Spleen (tissue), 11 donors: Measurements from ENCODE around the gene FIS1. TPM values are rescaled to one million over a fixed set of nuclear protein-coding genes. Genes with fewer than 3 reads are reported as not detected.

Experiments used
- DNase-seq: peaks from one replicate; pipeline ENCODE4 v3.0.0-alpha.2; 2020
- H3K27ac ChIP-seq, 8 donors: fragments of 200-600 bp; sonication (generic) in 7 of 8; 1 replicate in 4 of 8; 2 replicates in 4 of 8; pipeline versions ENCODE4 v1.5.0 to v1.8.0; 2016 to 2021; ENCODE audit warnings: inconsistent platforms in 4 of 8, mild to moderate bottlenecking in 4 of 8, moderate library complexity in 1 of 8
- H3K27me3 ChIP-seq, 7 donors: fragments of 200-600 bp; sonication (generic) in 6 of 7; replicated peaks in 1 of 7; 1 replicate in 4 of 7; 2 replicates in 3 of 7; pipeline versions ENCODE4 v1.5.0 to v1.8.0; 2016 to 2021; ENCODE audit warnings: inconsistent platforms in 3 of 7, mild to moderate bottlenecking in 1 of 7
- H3K36me3 ChIP-seq, 6 donors: fragments of 200-600 bp; sonication (generic) in 5 of 6; 1 replicate in 4 of 6; 2 replicates in 2 of 6; pipeline versions ENCODE4 v1.5.0 to v1.8.0; 2016 to 2021; ENCODE audit warnings: inconsistent platforms in 2 of 6
- H3K4me1 ChIP-seq, 6 donors: fragments of 200-600 bp; sonication (generic) in 5 of 6; 1 replicate in 3 of 6; 2 replicates in 3 of 6; pipeline versions ENCODE4 v1.5.0 to v1.8.0; 2016 to 2021; ENCODE audit warnings: inconsistent platforms in 3 of 6
- H3K4me3 ChIP-seq, 8 donors: fragments of 200-600 bp; sonication (generic) in 7 of 8; 1 replicate in 4 of 8; 2 replicates in 4 of 8; pipeline versions ENCODE4 v1.5.0 to v1.8.0; 2016 to 2021; ENCODE audit warnings: inconsistent platforms in 4 of 8, mild to moderate bottlenecking in 4 of 8, moderate library complexity in 2 of 8
- H3K9me3 ChIP-seq, 8 donors: fragments of 200-600 bp; sonication (generic) in 7 of 8; 1 replicate in 4 of 8; 2 replicates in 4 of 8; pipeline versions ENCODE4 v1.5.0 to v1.8.0; 2016 to 2021; ENCODE audit warnings: inconsistent platforms in 4 of 8
- CTCF ChIP-seq, 11 experiments: fragments of 200-600 bp in 7 of 11; fragments of 450-650 bp in 4 of 11; sonication (generic) in 4 of 11; IDR thresholded peaks in 8 of 11; conservative IDR thresholded peaks in 3 of 11; 1 replicate in 7 of 11; 2 replicates in 4 of 11; pipeline versions ENCODE4 v1.4.0 to v1.8.0; 2016 to 2021; ENCODE audit warnings: antibody characterized with exemption in 11 of 11, inconsistent platforms in 4 of 11, mild to moderate bottlenecking in 1 of 11
- POLR2A ChIP-seq, 3 donors: fragments of 450-650 bp; IDR thresholded peaks; one replicate each; pipeline ENCODE4 v1.5.1; 2017; ENCODE audit warnings: antibody characterized with exemption in 3 of 3, mild to moderate bottlenecking in 1 of 3
- POLR2AphosphoS5 ChIP-seq, 3 donors: sonication (generic); formaldehyde crosslinking; IDR thresholded peaks; one replicate each; pipeline ENCODE4 v1.5.1; 2017; ENCODE audit warnings: antibody characterized with exemption in 3 of 3
- WGBS, 5 donors: extraction: QIAGEN DNeasy Blood & Tissue Kit in 3 of 5; methylation state at CpG; one replicate each; pipeline versions ENCODE4 v1.1.5 to v1.1.7; 2013 to 2018; 5-methylcytosine and 5-hydroxymethylcytosine counted together
- intact Hi-C: fragments of 100-400 bp; cut with DNase I; formaldehyde crosslinking; loops from one replicate; pipeline ENCODE4 v1.15.0; 2023; ENCODE audit warnings: low total_unique reads
- polyA plus RNA-seq, 3 donors: library from polyadenylated mRNA; stranded (reverse); fragments of 200-250 nt; gene quantifications; one replicate each; pipeline ENCODE4 v1.2.1, GENCODE V29; 2013
- total RNA-seq, 7 donors: library from RNA; depleted of rRNA in 3 of 7; stranded (reverse); fragments of >200 nt in 3 of 7; fragmentation: NEBNext Ultra II Directional in 4 of 7; extraction: Animal tissue kit (Norgen Biotek cat#: 25700) in 4 of 7; gene quantifications; one replicate each; pipeline versions ENCODE4 v1.1.0 to v1.2.1, GENCODE V29; 2016 to 2021
- donor health status: healthy with polysubstance abuse.
- donor health status: DM: no; HTN: no; CAD: no; lungs with moderate emphysema.
- donor health status: DM: no; HTN: no; CAD: no.
- donor health status: Bipolar disorder and iron deficiency.
- donor health status: healthy.
- donor health status: DM: no; HTN: no; CAD: no.
- donor health status: DM: yes; HTN: yes; CAD: no.

Gene FIS1
- total and polyA plus RNA-seq, 10 donors, result 130 to 250 (median 179) TPM

GRCh38 chr7:101235522-101235921 lies 9.4 kb downstream of the FIS1 start:
- intact Hi-C loops, result no loop called here
- Histone ChIP-seq H3K36me3 (peaks cover 0 to 86% (median 29%) of the 10 kb centered on the region in 6 donors), H3K27ac (peak overlapping the region in 2 of 8 donors; percentile 98 to 99), H3K27me3 (no peaks in the 10 kb centered on the region), H3K9me3 (no peaks in the 10 kb centered on the region), H3K4me3 (peak overlapping the region in 1 of 8 donors; percentile 55), H3K4me1 (peaks cover 5 to 84% (median 49%) of the 10 kb centered on the region in 6 donors)
- no peak for TF ChIP-seq CTCF (IDR thresholded peaks at IDR 0.05 in 8 of 11, conservative IDR thresholded peaks at IDR 0.05 in 3 of 11)
- peak; percentile 66 for DNase-seq
- WGBS, 5 donors, result 52 to 77% (median 68%) methylated on average over 5 to 9 of the region's 9 CpGs

GRCh38 chr7:101235050-101235449 lies 9.8 kb downstream of the FIS1 start:
- Histone ChIP-seq H3K27me3 (no peaks in the 10 kb centered on the region), H3K4me3 (no peak overlapping the region), H3K36me3 (peaks cover 0 to 85% (median 24%) of the 10 kb centered on the region in 6 donors), H3K27ac (no peak overlapping the region), H3K9me3 (no peaks in the 10 kb centered on the region), H3K4me1 (peaks cover 5 to 82% (median 46%) of the 10 kb centered on the region in 6 donors)
- no peak for TF ChIP-seq POLR2A (IDR thresholded peaks at IDR 0.05)
- TF ChIP-seq CTCF (IDR thresholded peaks at IDR 0.05 in 8 of 11, conservative IDR thresholded peaks at IDR 0.05 in 3 of 11), result peak in 1 of 11 experiments; percentile 6
- no peak for TF ChIP-seq POLR2AphosphoS5 (IDR thresholded peaks at IDR 0.05)
- WGBS, 5 donors, result 66 to 81% (median 73%) methylated on average over 9 to 11 of the region's 11 CpGs
- DNase-seq, result no peak
- intact Hi-C loops, result no loop called here

GRCh38 chr7:101234636-101235035 lies 10.2 kb downstream of the FIS1 start:
- WGBS, 5 donors, result 86 to 89% (median 88%) methylated on average over 4 to 5 of the region's 5 CpGs

More at GRCh38 chr7:101234636-101235035, 10.2 kb downstream of the FIS1 start:
- Histone ChIP-seq H3K27ac (no peak overlapping the region), H3K9me3 (no peaks in the 10 kb centered on the region), H3K36me3 (peaks cover 0 to 85% (median 20%) of the 10 kb centered on the region in 6 donors), H3K27me3 (no peaks in the 10 kb centered on the region), H3K4me1 (peaks cover 5 to 78% (median 42%) of the 10 kb centered on the region in 6 donors), H3K4me3 (no peak overlapping the region)
- no peak for TF ChIP-seq CTCF (IDR thresholded peaks at IDR 0.05 in 8 of 11, conservative IDR thresholded peaks at IDR 0.05 in 3 of 11)
- no peak for TF ChIP-seq POLR2AphosphoS5 (IDR thresholded peaks at IDR 0.05)
- TF ChIP-seq POLR2A (IDR thresholded peaks at IDR 0.05), result no peak
- no peak for DNase-seq
- intact Hi-C loops, result no loop called here
